ENCODE results near the gene C16orf82. TPM values are rescaled to one million over a fixed set of nuclear protein-coding genes. Genes with fewer than 3 reads are reported as not detected.

C16orf82 gene
- total RNA-seq, 1 experiment from 2014 or later, result not detected

GRCh38 chr16:27084307-27085028 lies 17.7 kb downstream of the C16orf82 start:
- H2BK12ac ChIP-seq (ENCODE audit: insufficient read length, low read depth, low read length), result no peak overlapping the region
- no peak overlapping the region for H3K4me2 ChIP-seq (ENCODE audit: insufficient read depth, insufficient read length, low read length)
- H4K20me1 ChIP-seq (ENCODE audit: control insufficient read depth, insufficient read depth, insufficient read length), result no peaks in the 10 kb centered on the region
- Mint-ChIP-seq H3K4me3 (no peak overlapping the region), H3K27me3 (ENCODE audit: low read depth) (peaks cover under 1% of the 10 kb centered on the region), H3K4me1 (peaks cover 23 to 34% of the 10 kb centered on the region in 2 experiments), H3K36me3 (ENCODE audit: insufficient read depth in 1 of 3, low read depth in 3 of 3) (no peaks in the 10 kb centered on the region), H3K9me3 (no peaks in the 10 kb centered on the region; a peak in 1 of 5 replicates), H3K27ac (no peak overlapping the region; a peak in 2 of 7 replicates)
- H3K9me3 ChIP-seq (ENCODE audit: control insufficient read depth, low read depth, low read length), result no peaks in the 10 kb centered on the region
- H4K91ac ChIP-seq (ENCODE audit: insufficient read length, low read depth, low read length), result no peak overlapping the region
- H2BK5ac ChIP-seq (ENCODE audit: insufficient read length, low read length), result no peak overlapping the region
- H3K79me1 ChIP-seq (ENCODE audit: insufficient read depth, low read depth, low read length, poor library complexity, severe bottlenecking), result no peaks in the 10 kb centered on the region
- H2BK120ac ChIP-seq (ENCODE audit: low read depth, low read length, poor library complexity, severe bottlenecking), result no peak overlapping the region
- no peak overlapping the region for H3K9ac ChIP-seq (ENCODE audit: extremely low read depth, insufficient read length, low read length)
- no peak overlapping the region for H4K8ac ChIP-seq (replicated peaks; ENCODE audit: insufficient read length, low read depth, low read length)
- H3K14ac ChIP-seq (ENCODE audit: insufficient read depth, low read length), result no peak overlapping the region; the same call in 1 of the 2 replicates
- no peak overlapping the region for H3K27ac ChIP-seq (ENCODE audit: insufficient read length, low read depth, low read length)
- no peak overlapping the region for H3K4ac ChIP-seq (ENCODE audit: low read depth, low read length)
- no CpG with 5 or more reads among the region's 9 CpGs for WGBS (ENCODE audit: extremely low coverage, insufficient read length, low lambda C conversion rate)
- H3K27me3 ChIP-seq (ENCODE audit: insufficient read depth, low read length), result no peaks in the 10 kb centered on the region
- no peak overlapping the region for H2AK5ac ChIP-seq (ENCODE audit: insufficient read length, low read length)
- no peak for DNase-seq
- H2BK20ac ChIP-seq (ENCODE audit: low read depth, low read length, poor library complexity, severe bottlenecking), result no peak overlapping the region
- no peak overlapping the region for H3K23ac ChIP-seq (ENCODE audit: insufficient read length, low read depth, low read length)
- H3K23me2 ChIP-seq (ENCODE audit: insufficient read length, low read depth, low read length, poor library complexity, severe bottlenecking), result no peaks in the 10 kb centered on the region
- TF ChIP-seq CTCF (conservative IDR thresholded peaks at IDR 0.05), result no peak
- H3K4me1 ChIP-seq (ENCODE audit: insufficient read depth, low read length), result peaks cover 6% of the 10 kb centered on the region; the same call in 1 of the 2 replicates
- no peak overlapping the region for H3K56ac ChIP-seq (ENCODE audit: insufficient read length, low read depth, low read length)
- H4K5ac ChIP-seq (ENCODE audit: insufficient read length, low read depth, low read length), result no peak overlapping the region
- no peak overlapping the region for H3T11ph ChIP-seq (ENCODE audit: low read length)
- no peak overlapping the region for H2AFZ ChIP-seq (ENCODE audit: low read length)
- H2BK15ac ChIP-seq (ENCODE audit: low read depth, low read length), result no peak overlapping the region
- no peaks in the 10 kb centered on the region for H3K79me2 ChIP-seq (ENCODE audit: insufficient read depth, low read length)
- H3K18ac ChIP-seq (ENCODE audit: insufficient read length, low read depth, low read length), result no peak overlapping the region
